B cell (primary cell): ENCODE measurements around the gene ORM1. TPM values are rescaled to one million over a fixed set of nuclear protein-coding genes. Genes with fewer than 3 reads are reported as not detected.
A peak's percentile ranks its signal among the peaks of the same experiment; 100 is the strongest.
"Not testable (repeated sequence)": the region's sequence is repeated elsewhere in the genome, so short reads cannot be mapped to it uniquely, and the experiment has no call there.

Experiments used
- ATAC-seq: fragments of 200-7000 bp; cut with Tn5 transposase; one replicate; pipeline ENCODE4 v1.10.0; 2021; ENCODE audit warnings: low read depth, mild to moderate bottlenecking, moderate number of reproducible peaks, moderate library complexity
- CTCF ChIA-PET: fragments of 350-600 bp; sonication (Branson Sonifier 250); formaldehyde crosslinking; loops from one replicate; lab custom pipeline; 2021; ENCODE audit warnings: antibody characterized with exemption, inconsistent platforms; lab: Charles Lee
- POLR2A ChIA-PET: fragments of 350-600 bp; sonication (Branson Sonifier 250); formaldehyde crosslinking; loops from one replicate; lab custom pipeline; 2021; ENCODE audit warnings: antibody characterized with exemption; lab: Charles Lee
- DNase-seq: peaks from one replicate; pipeline ENCODE4 v3.0.0; 2013
- H2AFZ ChIP-seq: 2 replicates; pipeline ENCODE4 v1.6.1; 2012; ENCODE audit warnings: mild to moderate bottlenecking, low read depth, low read length; ENCODE audit not compliant: insufficient read depth, poor library complexity, severe bottlenecking
- H3K27ac ChIP-seq, 2 donors: 1 replicate in 1 of 2; 2 replicates in 1 of 2; pipeline ENCODE4 v1.5.1; 2012 to 2013; ENCODE audit warnings: low read length in 2 of 2, mild to moderate bottlenecking in 2 of 2, moderate library complexity in 1 of 2
- H3K27me3 ChIP-seq, 4 experiments: fragments of 200-600 bp in 1 of 4; sonication (generic) in 1 of 4; replicated peaks in 1 of 4; 1 replicate in 2 of 4; 2 replicates in 2 of 4; pipeline versions ENCODE4 v1.6.1 to v1.7.0; 2013 to 2016; ENCODE audit warnings: low read length in 3 of 4, mild to moderate bottlenecking in 2 of 4, mixed read lengths in 1 of 4, moderate library complexity in 1 of 4; ENCODE audit not compliant: insufficient read depth in 4 of 4, control insufficient read depth in 3 of 4; ENCODE audit errors: control extremely low read depth in 1 of 4
- H3K36me3 ChIP-seq, 2 experiments: replicated peaks in 1 of 2; 1 replicate in 1 of 2; 2 replicates in 1 of 2; pipeline versions ENCODE4 v1.6.1 to v1.7.1; 2013; ENCODE audit warnings: low read length in 1 of 2; ENCODE audit not compliant: insufficient read depth in 2 of 2, control insufficient read depth in 1 of 2; ENCODE audit errors: control extremely low read depth in 1 of 2, extremely low read depth in 1 of 2
- H3K4me1 ChIP-seq, 2 donors: fragments of 200-600 bp in 1 of 2; sonication (generic) in 1 of 2; 1 replicate in 1 of 2; 2 replicates in 1 of 2; pipeline versions ENCODE4 v1.5.1 to v1.6.1; 2013 to 2017; ENCODE audit warnings: low read length in 2 of 2; ENCODE audit not compliant: control insufficient read depth in 2 of 2, insufficient read depth in 2 of 2
- H3K4me2 ChIP-seq: replicated peaks from 2 replicates; pipeline ENCODE3; 2012; ENCODE audit warnings: mild to moderate bottlenecking, low read depth, low read length; ENCODE audit not compliant: poor library complexity, severe bottlenecking
- H3K4me3 ChIP-seq, 5 experiments: fragments of 200-600 bp in 1 of 5; sonication (generic) in 1 of 5; 1 replicate in 3 of 5; 2 replicates in 2 of 5; pipeline versions ENCODE4 v1.5.1 to v1.7.0; 2011 to 2016; ENCODE audit warnings: low read length in 4 of 5, mild to moderate bottlenecking in 4 of 5, low read depth in 2 of 5, control low read depth in 1 of 5, moderate library complexity in 1 of 5; ENCODE audit not compliant: insufficient read depth in 1 of 5; ENCODE audit errors: control extremely low read depth in 1 of 5, extremely low read depth in 1 of 5
- H3K79me2 ChIP-seq: fragments of 200-600 bp; sonication (generic); one replicate; pipeline ENCODE4 v1.6.0; 2016; ENCODE audit warnings: low read length; ENCODE audit not compliant: control insufficient read depth, insufficient read depth
- H3K9ac ChIP-seq: fragments of 200-600 bp; sonication (generic); 2 replicates; pipeline ENCODE4 v1.6.1; 2017; ENCODE audit warnings: mild to moderate bottlenecking, low read length, moderate library complexity
- H3K9me3 ChIP-seq, 3 donors: one replicate each; pipeline versions ENCODE4 v1.6.1 to v1.7.1; 2013; ENCODE audit warnings: low read length in 2 of 3; ENCODE audit not compliant: control insufficient read depth in 2 of 3, insufficient read depth in 1 of 3; ENCODE audit errors: control extremely low read depth in 1 of 3
- H4K20me1 ChIP-seq: 2 replicates; pipeline ENCODE4 v1.6.0; 2012; ENCODE audit warnings: mild to moderate bottlenecking, low read length; ENCODE audit not compliant: insufficient read depth, control insufficient read depth, poor library complexity, severe bottlenecking
- H3K27ac Mint-ChIP-seq: one replicate; pipeline ENCODE4 v1.8.0; 2021; ENCODE audit warnings: mixed read lengths
- H3K27me3 Mint-ChIP-seq: one replicate; pipeline ENCODE4 v1.8.0; 2021; ENCODE audit warnings: mixed read lengths
- H3K4me1 Mint-ChIP-seq: one replicate; pipeline ENCODE4 v1.8.0; 2021; ENCODE audit warnings: mixed read lengths
- H3K4me3 Mint-ChIP-seq: one replicate; pipeline ENCODE4 v1.8.0; 2021; ENCODE audit warnings: mixed read lengths
- H3K9me3 Mint-ChIP-seq: one replicate; pipeline ENCODE4 v1.8.0; 2022; ENCODE audit warnings: mixed read lengths; ENCODE audit not compliant: insufficient read depth
- CTCF ChIP-seq: fragments of 200-600 bp; IDR thresholded peaks from one replicate; pipeline ENCODE4 v1.8.0; 2022; ENCODE audit warnings: antibody characterized with exemption, mild to moderate bottlenecking
- EZH2 ChIP-seq: IDR thresholded peaks from 2 replicates; pipeline ENCODE4 v1.6.1; 2012; ENCODE audit warnings: borderline replicate concordance, low read depth, mild to moderate bottlenecking, moderate library complexity, low read length; ENCODE audit not compliant: insufficient read depth, poor library complexity, severe bottlenecking
- WGBS: methylation state at CpG from one replicate; pipeline ENCODE4 v1.1.5; 2013; ENCODE audit warnings: missing lambda C conversion rate; ENCODE audit not compliant: insufficient coverage; 5-methylcytosine and 5-hydroxymethylcytosine counted together
- intact Hi-C: fragments of 100-400 bp; cut with micrococcal nuclease; formaldehyde crosslinking; loops from one replicate; pipeline ENCODE4 v1.10.0; 2022
- polyA plus RNA-seq: library from polyadenylated mRNA; depleted of rRNA; stranded (reverse); fragments of >200 nt; gene quantifications from 2 replicates; pipeline ENCODE4 v1.2.3, GENCODE V29; 2012
- total RNA-seq, 2 donors: library from RNA; stranded (reverse); fragments of 120-200 nt in 1 of 2; gene quantifications; 1 replicate in 1 of 2; 2 replicates in 1 of 2; pipeline versions ENCODE4 v1.2.3 to v1.2.4, GENCODE V29; 2013 to 2022

The ORM1 gene
- total and polyA plus RNA-seq, 2 donors (not counting 1 experiment from before 2014, with no cell fraction given) = 0.13 TPM; not detected in 1

DNA sequence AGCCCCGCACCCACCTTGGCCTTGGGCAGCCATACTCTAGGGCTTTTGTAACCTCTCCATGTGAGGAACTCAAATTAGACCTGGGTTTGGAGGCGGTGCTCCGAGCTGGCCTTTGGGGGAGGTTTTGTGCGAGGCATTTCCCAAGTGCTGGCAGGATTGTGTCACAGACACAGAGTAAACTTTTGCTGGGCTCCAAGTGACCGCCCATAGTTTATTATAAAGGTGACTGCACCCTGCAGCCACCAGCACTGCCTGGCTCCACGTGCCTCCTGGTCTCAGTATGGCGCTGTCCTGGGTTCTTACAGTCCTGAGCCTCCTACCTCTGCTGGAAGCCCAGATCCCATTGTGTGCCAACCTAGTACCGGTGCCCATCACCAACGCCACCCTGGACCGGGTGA is 6.7 kb downstream of the ORM1 start, which contains the start of gene ORM2:
Gene ORM2, plus strand, starts transcription at position 245 of the 398 bp plus-strand sequence. Its CDS starts 36 bp downstream, at position 281.
- H3K4me1 ChIP-seq, H3K4me3 ChIP-seq, H3K4me2 ChIP-seq, H3K27me3 ChIP-seq, H3K27ac ChIP-seq, H3K9ac ChIP-seq, H3K27me3 Mint-ChIP-seq, intact Hi-C loops, POLR2A ChIA-PET, ATAC-seq, H3K4me3 Mint-ChIP-seq, CTCF ChIA-PET, H3K9me3 ChIP-seq, DNase-seq, H3K36me3 ChIP-seq, H3K79me2 ChIP-seq, H4K20me1 ChIP-seq, H2AFZ ChIP-seq, H3K9me3 Mint-ChIP-seq: not testable (repeated sequence)
- no CpG with 5 or more reads among the region's 10 CpGs for WGBS
- Mint-ChIP-seq H3K4me1 (peaks cover 14% of the 10 kb centered on the region), H3K27ac (peak within 1 kb of the TSS; percentile 74)

DNA sequence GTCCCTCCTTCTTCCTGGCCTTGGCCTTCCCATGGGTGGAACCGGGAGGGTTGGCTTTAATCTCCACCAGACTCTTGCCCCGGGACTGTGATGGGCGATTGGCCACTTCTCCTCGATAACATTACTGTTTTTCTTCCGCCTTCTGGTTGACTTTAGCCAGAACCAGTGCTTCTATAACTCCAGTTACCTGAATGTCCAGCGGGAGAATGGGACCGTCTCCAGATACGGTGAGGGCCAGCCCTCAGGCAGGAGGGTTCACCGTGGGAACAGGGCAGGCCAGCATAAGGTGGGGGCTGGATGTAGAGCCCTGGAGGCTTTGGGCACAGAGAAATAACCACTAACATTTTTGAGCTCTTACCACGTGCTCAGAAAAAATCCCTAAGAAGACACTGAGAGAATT is 7.7 kb downstream of the ORM1 start:
- no peak overlapping the region for H3K4me3 Mint-ChIP-seq
- no peak overlapping the region for H2AFZ ChIP-seq
- H3K79me2 ChIP-seq = no peaks in the 10 kb centered on the region
- H3K4me2 ChIP-seq = no peak overlapping the region
- H3K9ac ChIP-seq = no peak overlapping the region
- DNase-seq (no peak), ATAC-seq (no peak)
- 77% methylated on average over 5 of the region's 10 CpGs for WGBS
- H3K27ac Mint-ChIP-seq = peak overlapping the region; percentile 74
- no peaks in the 10 kb centered on the region for H3K9me3 Mint-ChIP-seq
- no peak overlapping the region for H3K27ac ChIP-seq
- H3K27me3 Mint-ChIP-seq = no peaks in the 10 kb centered on the region
- H3K27me3 ChIP-seq = no peaks in the 10 kb centered on the region
- no peak overlapping the region for H3K4me3 ChIP-seq
- TF ChIP-seq EZH2 (no peak), CTCF (no peak)
- H3K36me3 ChIP-seq = peaks cover 3 to 11% of the 10 kb centered on the region in 2 experiments
- peaks cover 15% of the 10 kb centered on the region for H3K4me1 Mint-ChIP-seq
- H4K20me1 ChIP-seq = no peaks in the 10 kb centered on the region
- POLR2A ChIA-PET = no interaction called here
- H3K9me3 ChIP-seq = peaks cover 0 to 9% (median 0%) of the 10 kb centered on the region in 3 donors
- intact Hi-C loops = no loop called here
- CTCF ChIA-PET = no interaction called here
- no peaks in the 10 kb centered on the region for H3K4me1 ChIP-seq

- H3K27me3 Mint-ChIP-seq, H4K20me1 ChIP-seq, H3K27me3 ChIP-seq, H3K4me2 ChIP-seq, H3K9me3 ChIP-seq, H3K27ac ChIP-seq, intact Hi-C loops, DNase-seq, ATAC-seq, H3K9me3 Mint-ChIP-seq, H3K4me1 ChIP-seq, H3K4me3 ChIP-seq, H2AFZ ChIP-seq, H3K9ac ChIP-seq, H3K79me2 ChIP-seq, H3K4me3 Mint-ChIP-seq: not testable (repeated sequence)
- 78% methylated on average over 11 of the region's 19 CpGs for WGBS
- peaks cover 3 to 20% of the 10 kb centered on the region in 2 experiments for H3K36me3 ChIP-seq
- Mint-ChIP-seq H3K27ac (peak overlapping the region; percentile 74), H3K4me1 (peaks cover 18% of the 10 kb centered on the region)
- ChIA-PET CTCF (interaction anchor here (0.6 kb wide), 1 partner anchor 37 kb away, joined by 3 read pairs; no protein-coding TSS in a partner anchor), POLR2A (interaction anchor here (0.7 to 1.2 kb wide), 2 partner anchors 57 to 322 kb away, joined by 3 read pairs; no protein-coding TSS in a partner anchor)
Measured at GRCh38 chr9:114331229-114332195, 8.6 kb downstream of the ORM1 start.
